GM19099 (cell line): ENCODE results near the gene TMBIM4.

Experiments
- POLR2A ChIP-seq: IDR thresholded peaks from 3 replicates; pipeline ENCODE4 v1.6.1; 2011; ENCODE audit warnings: low read depth; ENCODE audit not compliant: insufficient read length; ENCODE audit errors: extremely low read depth

TMBIM4 gene

GRCh38 chr12:66154776-66155175 is 15.0 kb downstream of the TMBIM4 start:
- TF ChIP-seq POLR2A, result no peak

GRCh38 chr12:66152732-66153131 is 17.1 kb downstream of the TMBIM4 start:
- TF ChIP-seq POLR2A, result no peak

- no peak for TF ChIP-seq POLR2A
Observed at GRCh38 chr12:66149702-66150398, 19.9 kb downstream of the TMBIM4 start.

- no peak for TF ChIP-seq POLR2A
Observed at GRCh38 chr12:66144791-66145754, 24.7 kb downstream of the TMBIM4 start.

- TF ChIP-seq POLR2A, result no peak
Observed at GRCh38 chr12:66143868-66144267, 25.9 kb downstream of the TMBIM4 start.

GRCh38 chr12:66142826-66143225 is 27.0 kb downstream of the TMBIM4 start:
- TF ChIP-seq POLR2A, result no peak

GRCh38 chr12:66141299-66141698 is 28.5 kb downstream of the TMBIM4 start:
- no peak for TF ChIP-seq POLR2A

GRCh38 chr12:66140731-66141130 is 29.1 kb downstream of the TMBIM4 start:
- no peak for TF ChIP-seq POLR2A

GRCh38 chr12:66139328-66139727 is 30.5 kb downstream of the TMBIM4 start:
- no peak for TF ChIP-seq POLR2A

GRCh38 chr12:66137937-66138336 is 31.9 kb downstream of the TMBIM4 start:
- no peak for TF ChIP-seq POLR2A

GRCh38 chr12:66132408-66132807 is 37.4 kb downstream of the TMBIM4 start:
- TF ChIP-seq POLR2A, result no peak

- no peak for TF ChIP-seq POLR2A
Observed at GRCh38 chr12:66131067-66131688, 38.6 kb downstream of the TMBIM4 start.

- peak; percentile 91 for TF ChIP-seq POLR2A
Observed at GRCh38 chr12:66130267-66131066, 39.3 kb downstream of the TMBIM4 start, which contains the start of gene LLPH. LLPH (minus strand) TSS chr12:66130750; CDS start chr12:66129106, 1,644 bp downstream.

- no peak for TF ChIP-seq POLR2A
Observed at GRCh38 chr12:66129934-66130266, 39.9 kb downstream of the TMBIM4 start.

- no peak for TF ChIP-seq POLR2A
Observed at GRCh38 chr12:66127650-66128049, 42.1 kb downstream of the TMBIM4 start.
